ENCODE data around the gene RPLP1. TPM values are rescaled to one million over a fixed set of nuclear protein-coding genes. Genes with fewer than 3 reads are reported as not detected.

RPLP1 gene
- polyA plus RNA-seq, 1 experiment: 722 TPM

- CTCF ChIA-PET: interaction anchor here (0.6 kb wide), 1 partner anchor 209 kb away, joined by 3 read pairs; no protein-coding TSS in a partner anchor
- DNase-seq (ENCODE audit: low read depth, low spot score): no peak
- no peak overlapping the region for H3K27ac ChIP-seq (ENCODE audit: low read depth, low read length)
- no peaks in the 10 kb centered on the region for H3K9me3 ChIP-seq (ENCODE audit: control insufficient read depth, insufficient read depth, low read length)
- TF ChIP-seq CTCF (IDR thresholded peaks at IDR 0.05; ENCODE audit: low read depth, low read length): no peak
- H3K4me3 ChIP-seq (ENCODE audit: low read depth, low read length): no peak overlapping the region
- POLR2A ChIA-PET: no interaction called here
- H3K27me3 ChIP-seq (ENCODE audit: control insufficient read depth, insufficient read depth, low read length): no peaks in the 10 kb centered on the region
These were observed 43.8 kb upstream of the RPLP1 start for GRCh38 chr15:69408841-69409240.

DNA sequence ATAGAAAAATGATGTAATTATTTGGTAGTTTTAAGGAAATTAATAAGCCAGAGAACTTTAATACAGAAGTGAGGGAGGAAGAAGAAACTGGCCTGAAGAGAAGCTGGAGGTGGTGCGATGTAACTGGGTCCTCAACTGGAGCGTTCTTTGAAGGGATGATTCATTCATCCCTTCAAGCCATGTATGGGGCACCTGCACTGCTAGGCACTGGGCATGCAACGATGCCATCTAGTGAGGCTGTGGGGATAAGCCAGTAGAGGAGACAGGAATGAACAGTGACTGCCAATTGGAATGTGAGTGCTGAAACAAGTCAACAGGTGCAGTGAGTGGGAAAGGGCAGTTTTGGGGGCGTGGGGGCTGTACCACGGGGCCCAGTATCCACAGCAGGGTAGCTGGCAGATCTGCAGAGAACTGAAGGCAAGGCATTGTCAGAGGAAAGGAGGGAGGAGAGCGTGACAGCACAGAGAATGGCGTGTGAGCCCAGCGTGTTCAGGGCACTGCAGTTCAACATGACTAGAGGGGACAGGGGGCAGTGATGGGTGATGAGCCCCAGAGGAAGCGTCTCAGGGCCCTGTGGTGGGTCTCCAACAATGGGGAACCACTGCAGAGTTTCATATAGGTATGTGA is 42.3 kb upstream of the RPLP1 start:
- Histone ChIP-seq H3K27me3 (ENCODE audit: control insufficient read depth, insufficient read depth, low read length) (no peaks in the 10 kb centered on the region), H3K9me3 (ENCODE audit: control insufficient read depth, insufficient read depth, low read length) (no peaks in the 10 kb centered on the region; the same call in 1 of the 2 replicates), H3K27ac (ENCODE audit: low read depth, low read length) (no peak overlapping the region), H3K4me3 (ENCODE audit: low read depth, low read length) (no peak overlapping the region)
- ChIA-PET CTCF (interaction anchor here (0.6 to 1.4 kb wide), 2 partner anchors 64 to 351 kb away, joined by 3 read pairs; no protein-coding TSS in a partner anchor), POLR2A (no interaction called here)
- no peak for DNase-seq (ENCODE audit: low read depth, low spot score)
- TF ChIP-seq CTCF (IDR thresholded peaks at IDR 0.05; ENCODE audit: low read depth, low read length): peak; percentile 35

DNA sequence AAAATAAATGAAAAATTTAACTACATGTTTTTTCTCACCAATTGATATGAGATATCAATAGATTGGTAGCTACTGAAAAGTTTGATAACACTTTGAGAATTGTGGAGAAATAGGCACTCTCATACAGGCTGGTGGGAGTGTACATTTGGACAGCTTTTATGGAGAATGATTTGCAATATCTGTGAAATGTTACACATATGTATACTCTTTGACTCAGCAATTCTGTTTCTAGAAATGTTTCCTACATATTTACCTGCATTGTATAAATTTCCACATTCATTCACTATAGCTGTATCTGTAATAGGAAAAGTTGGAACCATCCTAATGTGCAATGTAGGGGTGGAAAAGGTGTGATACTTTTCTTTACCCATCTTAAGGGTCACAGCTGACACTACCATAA is 40.3 kb upstream of the RPLP1 start:
- no peak for TF ChIP-seq CTCF (IDR thresholded peaks at IDR 0.05; ENCODE audit: low read depth, low read length)
- POLR2A ChIA-PET: no interaction called here
- DNase-seq (ENCODE audit: low read depth, low spot score): no peak
- H3K27me3 ChIP-seq (ENCODE audit: control insufficient read depth, insufficient read depth, low read length): no peaks in the 10 kb centered on the region
- H3K4me3 ChIP-seq (ENCODE audit: low read depth, low read length): peak overlapping the region; percentile 14; the same call in 1 of the 2 replicates
- H3K9me3 ChIP-seq (ENCODE audit: control insufficient read depth, insufficient read depth, low read length): no peaks in the 10 kb centered on the region; the same call in 1 of the 2 replicates
- H3K27ac ChIP-seq (ENCODE audit: low read depth, low read length): no peak overlapping the region
- CTCF ChIA-PET: no interaction called here

DNA sequence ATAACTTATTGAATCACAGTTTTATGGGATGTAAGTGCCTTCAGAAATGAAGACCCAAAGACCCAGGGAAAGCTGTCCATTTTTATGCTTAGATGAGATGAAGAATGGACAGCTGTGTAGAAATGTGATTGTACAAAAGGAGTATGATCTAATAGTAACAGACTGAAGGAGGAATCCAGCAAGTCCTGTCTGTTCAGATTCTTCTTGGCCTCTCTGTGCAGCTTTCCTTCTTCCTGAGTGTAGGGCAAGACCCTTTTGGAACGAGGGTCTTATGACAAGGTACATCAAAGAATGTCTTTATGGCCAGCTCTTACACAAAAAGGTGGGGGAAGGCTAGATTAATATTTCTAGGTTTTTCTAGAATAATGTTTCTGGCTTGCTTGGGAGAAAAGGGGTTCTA is 39.9 kb upstream of the RPLP1 start:
- no peak overlapping the region for H3K27ac ChIP-seq (ENCODE audit: low read depth, low read length)
- no peak for TF ChIP-seq CTCF (IDR thresholded peaks at IDR 0.05; ENCODE audit: low read depth, low read length)
- H3K27me3 ChIP-seq (ENCODE audit: control insufficient read depth, insufficient read depth, low read length): no peaks in the 10 kb centered on the region
- CTCF ChIA-PET: no interaction called here
- no peaks in the 10 kb centered on the region; the same call in 1 of the 2 replicates for H3K9me3 ChIP-seq (ENCODE audit: control insufficient read depth, insufficient read depth, low read length)
- no peak for DNase-seq (ENCODE audit: low read depth, low spot score)
- POLR2A ChIA-PET: no interaction called here
- no peak overlapping the region; the same call in 1 of the 2 replicates for H3K4me3 ChIP-seq (ENCODE audit: low read depth, low read length)
